GM12801 (cell line): Measurements from ENCODE around the gene FAM163A.

ENCODE experiments used
- TF ChIP-seq, protein P1 (sequence below): IDR thresholded peaks from one replicate; pipeline ENCODE4 v1.5.1; 2011; ENCODE audit warnings: control low read depth; ENCODE audit not compliant: insufficient read length; ENCODE audit errors: extremely low read depth

Gene FAM163A

GRCh38 chr1:179824265-179824664 is 81.2 kb downstream of the FAM163A start:
- TF ChIP-seq, protein P1, sequence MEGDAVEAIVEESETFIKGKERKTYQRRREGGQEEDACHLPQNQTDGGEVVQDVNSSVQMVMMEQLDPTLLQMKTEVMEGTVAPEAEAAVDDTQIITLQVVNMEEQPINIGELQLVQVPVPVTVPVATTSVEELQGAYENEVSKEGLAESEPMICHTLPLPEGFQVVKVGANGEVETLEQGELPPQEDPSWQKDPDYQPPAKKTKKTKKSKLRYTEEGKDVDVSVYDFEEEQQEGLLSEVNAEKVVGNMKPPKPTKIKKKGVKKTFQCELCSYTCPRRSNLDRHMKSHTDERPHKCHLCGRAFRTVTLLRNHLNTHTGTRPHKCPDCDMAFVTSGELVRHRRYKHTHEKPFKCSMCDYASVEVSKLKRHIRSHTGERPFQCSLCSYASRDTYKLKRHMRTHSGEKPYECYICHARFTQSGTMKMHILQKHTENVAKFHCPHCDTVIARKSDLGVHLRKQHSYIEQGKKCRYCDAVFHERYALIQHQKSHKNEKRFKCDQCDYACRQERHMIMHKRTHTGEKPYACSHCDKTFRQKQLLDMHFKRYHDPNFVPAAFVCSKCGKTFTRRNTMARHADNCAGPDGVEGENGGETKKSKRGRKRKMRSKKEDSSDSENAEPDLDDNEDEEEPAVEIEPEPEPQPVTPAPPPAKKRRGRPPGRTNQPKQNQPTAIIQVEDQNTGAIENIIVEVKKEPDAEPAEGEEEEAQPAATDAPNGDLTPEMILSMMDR: no peak

GRCh38 chr1:179825206-179825605 is 82.1 kb downstream of the FAM163A start:
- TF ChIP-seq, protein P1: no peak

DNA sequence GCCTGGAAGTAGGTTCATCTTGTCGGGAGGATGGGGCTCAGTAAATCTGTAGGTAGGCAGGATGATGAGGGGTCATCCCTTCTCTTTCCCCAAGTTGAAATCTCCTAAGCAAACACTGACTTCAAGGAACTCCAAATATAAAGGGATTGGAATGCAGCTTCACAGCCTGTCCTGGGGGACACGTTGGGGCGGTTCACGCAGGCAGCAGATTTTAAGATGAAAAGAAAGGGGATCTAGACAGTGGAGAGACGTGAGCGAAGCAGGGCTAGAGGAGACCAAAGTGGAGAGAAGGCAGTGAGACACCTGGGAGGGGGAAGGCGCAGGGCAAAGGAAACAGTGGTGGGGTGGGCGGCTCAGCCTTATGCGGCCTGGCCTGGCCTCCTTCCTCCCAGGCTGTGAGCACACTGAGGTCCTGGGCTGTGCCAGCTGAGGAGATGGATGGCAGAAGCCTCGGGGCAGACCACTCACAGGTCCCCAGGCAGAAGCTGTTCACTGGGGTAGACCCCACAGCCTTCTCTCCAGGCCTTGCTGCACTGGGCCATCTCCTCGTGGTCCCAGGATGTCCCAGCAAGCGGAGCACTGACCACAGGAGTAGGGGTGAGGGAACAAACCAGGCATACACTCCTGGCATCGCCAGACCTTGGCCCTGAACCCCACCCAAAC is 82.8 kb downstream of the FAM163A start:
- TF ChIP-seq, protein P1: no peak

DNA sequence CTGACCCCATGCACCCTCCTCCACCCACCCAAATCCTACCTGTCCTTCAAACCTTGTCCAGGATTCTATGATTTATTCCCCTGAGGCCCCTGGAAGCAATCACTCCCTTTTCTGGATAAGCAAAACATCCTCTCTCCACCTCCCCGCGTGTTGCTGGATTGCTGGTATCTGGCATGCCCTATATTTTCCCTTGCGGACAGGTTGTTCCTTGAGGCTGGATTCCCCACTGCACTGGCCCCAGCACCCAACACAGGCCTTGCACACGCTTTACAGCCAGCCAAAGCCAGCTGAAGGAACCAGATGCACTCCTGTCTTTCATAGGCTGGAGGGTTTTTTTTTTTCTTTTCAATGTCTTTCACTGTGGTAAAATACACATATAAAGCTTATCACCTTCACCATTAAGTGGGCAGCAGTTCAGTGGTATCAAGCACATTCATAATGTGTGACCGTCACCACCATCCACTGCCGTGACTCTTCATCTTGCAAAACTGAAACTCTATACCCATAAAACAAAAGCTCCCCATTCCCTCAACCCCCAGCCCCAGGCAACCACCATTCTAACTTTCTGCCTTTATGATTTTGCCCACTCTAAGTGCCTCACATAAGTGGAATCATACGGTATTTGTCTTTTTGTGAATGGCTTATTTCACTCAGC is 83.7 kb downstream of the FAM163A start:
- TF ChIP-seq, protein P1: no peak

DNA sequence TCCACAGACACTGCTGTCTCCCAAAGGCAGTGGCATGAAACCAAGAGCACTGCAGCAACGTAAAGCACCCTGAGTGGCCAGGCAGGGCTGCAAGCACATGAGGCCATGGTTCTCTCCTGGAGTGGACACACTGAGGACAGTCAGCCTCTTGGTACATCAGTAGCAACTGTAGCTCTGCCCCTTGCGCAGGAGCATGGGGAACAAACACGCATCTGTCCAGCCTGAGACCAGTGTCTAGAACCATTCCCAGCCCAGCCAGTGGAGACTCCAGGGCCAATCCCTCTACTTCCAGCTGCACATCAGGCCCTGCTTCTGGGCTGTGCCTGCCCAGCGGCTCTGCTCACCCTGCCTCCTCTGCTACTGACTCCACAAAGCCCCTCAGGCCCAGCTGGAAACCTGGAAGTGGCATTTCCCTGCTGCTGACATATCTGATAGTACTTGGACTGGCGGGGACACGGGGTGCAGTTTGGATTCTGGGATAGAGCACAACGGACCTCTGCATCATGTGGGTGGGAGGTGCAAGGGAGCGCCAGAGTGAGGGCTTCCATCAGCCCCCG is 85.5 kb downstream of the FAM163A start:
- TF ChIP-seq, protein P1: no peak

DNA sequence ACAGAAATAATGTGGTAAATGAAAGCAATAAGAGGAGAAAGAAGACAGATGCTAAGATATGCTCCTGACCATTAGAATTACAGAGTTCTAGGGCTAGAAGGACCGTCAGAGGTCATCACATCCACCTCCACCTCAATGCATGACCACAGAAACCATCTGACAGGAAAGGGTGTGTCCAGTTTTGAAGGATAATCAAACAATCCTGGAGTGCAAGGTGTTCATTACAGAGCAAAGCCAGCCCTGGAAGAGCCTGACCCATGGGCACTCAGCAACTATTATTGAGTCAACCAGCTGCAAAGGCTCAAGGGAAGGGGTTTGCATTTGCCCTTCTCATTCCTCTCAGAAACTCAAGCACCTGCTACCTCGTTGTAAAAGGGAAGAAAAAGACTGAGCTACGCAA is 88.1 kb downstream of the FAM163A start:
- TF ChIP-seq, protein P1: no peak

- TF ChIP-seq, protein P1: no peak
Measured at GRCh38 chr1:179831852-179832699, 89.0 kb downstream of the FAM163A start.
